K562 (cell line): ENCODE measurements around the gene SH3BP5L. TPM values are rescaled to one million over a fixed set of nuclear protein-coding genes. Genes with fewer than 3 reads are reported as not detected.

Experiments
- CBX3 ChIP-seq, 2 experiments: IDR thresholded peaks; 1 replicate in 1 of 2; 2 replicates in 1 of 2; pipeline ENCODE4 v1.6.1; 2012; ENCODE audit warnings: inconsistent platforms in 2 of 2, low read length in 2 of 2, borderline replicate concordance in 1 of 2, control low read depth in 1 of 2
- CHCHD3 ChIP-seq: fragments of 250-450 bp; sonication (Bioruptor Pico); IDR thresholded peaks from 2 replicates; pipeline ENCODE4 v2.1.2; 2022; ENCODE audit warnings: mild to moderate bottlenecking
- CTCF ChIP-seq, 3 experiments: IDR thresholded peaks in 2 of 3; conservative IDR thresholded peaks in 1 of 3; 2 replicates each; pipeline ENCODE4 v1.5.1; 2011 to 2012; ENCODE audit warnings: low read length in 3 of 3, mild to moderate bottlenecking in 3 of 3, control low read depth in 2 of 3, improper control_type of control experiment in 1 of 3, inconsistent platforms in 1 of 3, low read depth in 1 of 3, mixed read lengths in 1 of 3, moderate library complexity in 1 of 3; ENCODE audit not compliant: insufficient read depth in 2 of 3
- ELK1 ChIP-seq: sonication (generic); formaldehyde crosslinking; IDR thresholded peaks from 2 replicates; pipeline ENCODE4 v1.8.1; 2022; ENCODE audit warnings: missing genetic modification reagents
- ETS1 ChIP-seq: conservative IDR thresholded peaks from 2 replicates; pipeline ENCODE4 v1.6.1; 2011; ENCODE audit warnings: low read depth, mild to moderate bottlenecking, low read length; ENCODE audit not compliant: control insufficient read depth
- GABPB1 ChIP-seq: sonication (generic); formaldehyde crosslinking; IDR thresholded peaks from 2 replicates; pipeline ENCODE4 v1.8.0; 2022; ENCODE audit warnings: mild to moderate bottlenecking, missing genetic modification reagents
- GTF2F1 ChIP-seq: IDR thresholded peaks from 2 replicates; pipeline ENCODE4 v1.6.1; 2011; ENCODE audit warnings: low read depth, low read length, improper control_type of control experiment
- HES1 ChIP-seq: fragments of 450-650 bp; IDR thresholded peaks from 2 replicates; pipeline ENCODE4 v1.6.1; 2016; ENCODE audit warnings: low read depth, mild to moderate bottlenecking, moderate library complexity
- MEIS2 ChIP-seq: fragments of 450-650 bp; IDR thresholded peaks from 2 replicates; pipeline ENCODE4 v1.6.1; 2014; ENCODE audit warnings: mild to moderate bottlenecking; ENCODE audit not compliant: partially characterized antibody
- MITF ChIP-seq: IDR thresholded peaks from 2 replicates; pipeline ENCODE4 v1.6.1; 2014; ENCODE audit warnings: antibody characterized with exemption
- PHF20 ChIP-seq: fragments of 450-650 bp; IDR thresholded peaks from 2 replicates; pipeline ENCODE4 v1.6.1; 2018; ENCODE audit not compliant: partially characterized antibody
- PHTF2 ChIP-seq: fragments of 250-450 bp; sonication (Bioruptor Pico); IDR thresholded peaks from 2 replicates; pipeline ENCODE4 v1.5.0; 2021; ENCODE audit warnings: mild to moderate bottlenecking
- POLR2A ChIP-seq: fragments of 450-650 bp; conservative IDR thresholded peaks from 2 replicates; pipeline ENCODE4 v1.6.1; 2016
- SNRNP70 ChIP-seq: fragments of 200-400 bp; formaldehyde crosslinking; optimal IDR thresholded peaks from 2 replicates; pipeline ENCODE3; 2017; ENCODE audit warnings: low read depth, low read length
- ZBTB17 ChIP-seq: fragments of 450-650 bp; formaldehyde crosslinking; IDR thresholded peaks from 2 replicates; pipeline ENCODE4 v1.4.0; 2020; ENCODE audit warnings: mild to moderate bottlenecking
- ZBTB7A ChIP-seq: IDR thresholded peaks from 2 replicates; pipeline ENCODE4 v1.6.1; 2011; ENCODE audit warnings: low read depth, mild to moderate bottlenecking, low read length, moderate library complexity, borderline replicate concordance; ENCODE audit not compliant: control insufficient read depth
- ZEB2 ChIP-seq: fragments of 450-650 bp; IDR thresholded peaks from 2 replicates; pipeline ENCODE4 v1.6.1; 2016
- ZFX ChIP-seq: sonication (generic); formaldehyde crosslinking; IDR thresholded peaks from 2 replicates; pipeline ENCODE4 v1.8.0; 2022; ENCODE audit warnings: mild to moderate bottlenecking, missing genetic modification reagents, moderate library complexity
- ZNF174 ChIP-seq: fragments of 250-450 bp; sonication (Bioruptor Pico); IDR thresholded peaks from 2 replicates; pipeline ENCODE4 v1.4.0; 2020; ENCODE audit warnings: mild to moderate bottlenecking
- ZNF197 ChIP-seq: fragments of 200-800 bp; sonication (Bioruptor generic); IDR thresholded peaks from 2 replicates; pipeline ENCODE4 v1.6.1; 2016; ENCODE audit warnings: low read depth, missing genetic modification characterization, missing compliant biosample characterization
- ZNF41 ChIP-seq: fragments of 250-450 bp; sonication (Bioruptor Pico); conservative IDR thresholded peaks from 2 replicates; pipeline ENCODE4 v1.4.0; 2020; ENCODE audit warnings: mild to moderate bottlenecking
- ZNF431 ChIP-seq: sonication (generic); formaldehyde crosslinking; IDR thresholded peaks from 2 replicates; pipeline ENCODE4 v1.8.0; 2022; ENCODE audit warnings: mild to moderate bottlenecking, missing genetic modification reagents
- ZNF586 ChIP-seq: fragments of 450-650 bp; formaldehyde crosslinking; conservative IDR thresholded peaks from 2 replicates; pipeline ENCODE4 v1.4.0; 2020; ENCODE audit warnings: mild to moderate bottlenecking, moderate library complexity
- ZNF764 ChIP-seq: fragments of 250-450 bp; sonication (Bioruptor Pico); IDR thresholded peaks from 2 replicates; pipeline ENCODE4 v1.4.0; 2020; ENCODE audit warnings: low read depth, mild to moderate bottlenecking, moderate library complexity
- polyA plus RNA-seq, 8 experiments: library from polyadenylated mRNA; depleted of rRNA in 4 of 8; stranded (reverse) in 5 of 8; unstranded in 3 of 8; fragments of >200 nt; fragmentation: Nextera tagmentation in 2 of 8; fragmentation: Illumina TruSeq in 1 of 8; extraction: Ambion mirVana in 2 of 8; extraction: Trizol in 1 of 8; gene quantifications; 2 replicates each; pipeline versions ENCODE4 v1.2.1 to v1.2.3, GENCODE V29; 2011 to 2014; ENCODE audit warnings: inconsistent platforms in 1 of 8, missing spikeins in 1 of 8
- total RNA-seq, 7 experiments: library from RNA; depleted of rRNA in 6 of 7; stranded (reverse); fragments of >200 nt in 6 of 7; fragmentation: Illumina TruSeq in 2 of 7; extraction: Trizol in 2 of 7; gene quantifications; 2 replicates each; pipeline versions ENCODE4 v1.2.1 to v1.2.3, GENCODE V29; 2011 to 2021; ENCODE audit warnings: low replicate concordance in 1 of 7

Gene SH3BP5L
- total and polyA plus RNA-seq, 9 of the 15 experiments (the other 6 are each of a cell fraction or from before 2014, with no cell fraction given) = 1.9 to 26.5 (median 15.8) TPM

GRCh38 chr1:248873409-248873992, 47.8 kb upstream of the SH3BP5L start (continued):
- TF ChIP-seq ZEB2 (no peak; the same call in 1 of the 2 replicates), ZNF197 (peak; percentile 80; the same call in 1 of the 2 replicates), SNRNP70 (peak; percentile 10), ZNF764 (CRISPR knock-in tag) (no peak), ETS1 (peak; percentile 97), ZNF431 (CRISPR knock-in tag) (peak; percentile 51; the same call in 1 of the 2 replicates), PHF20 (peak; percentile 29), HES1 (no peak), PHTF2 (CRISPR knock-in tag) (no peak), POLR2A (peak; percentile 82), MITF (no peak), CTCF (IDR thresholded peaks at IDR 0.05 in 2 of 3, conservative IDR thresholded peaks at IDR 0.05 in 1 of 3; ENCODE audit: insufficient read depth in 2 of 3, low read depth in 1 of 3, low read length in 3 of 3) (peak in 1 of 3 experiments; percentile 4; a peak in 2 of 6 replicates), GTF2F1 (0 out of 2 replicates have a peak, but pooled peaks have one; percentile 16), MEIS2 (peak; percentile 3), ZNF586 (CRISPR knock-in tag) (no peak), ZBTB17 (CRISPR knock-in tag) (peak; percentile 59; the same call in 1 of the 2 replicates), ZBTB7A (peak; percentile 69), ELK1 (no peak), ZNF41 (CRISPR knock-in tag) (no peak), GABPB1 (peak; percentile 78), CBX3 (IDR thresholded peaks at IDR 0.05; ENCODE audit: borderline replicate concordance in 1 of 2, low read length in 2 of 2) (0 out of 3 replicates have a peak, but pooled peaks of 1 of the 2 experiments have one; percentile 4), ZNF174 (CRISPR knock-in tag) (no peak), ZFX (CRISPR knock-in tag) (peak; percentile 94), CHCHD3 (CRISPR knock-in tag) (no peak)
